Neutrophil (primary cell): Measurements from ENCODE around the gene TIMP4.

ENCODE experiments used
- H3K27ac ChIP-seq: fragments of 200-600 bp; sonication (generic); 2 replicates; pipeline ENCODE4 v1.5.1; 2016; ENCODE audit warnings: mild to moderate bottlenecking, moderate library complexity
- H3K27me3 ChIP-seq: fragments of 200-600 bp; sonication (generic); 2 replicates; pipeline ENCODE4 v1.6.0; 2016; ENCODE audit warnings: mild to moderate bottlenecking
- H3K36me3 ChIP-seq: fragments of 200-600 bp; sonication (generic); 2 replicates; pipeline ENCODE4 v1.5.1; 2017
- H3K4me1 ChIP-seq, 2 experiments: fragments of 200-600 bp in 1 of 2; sonication (generic) in 1 of 2; 1 replicate in 1 of 2; 2 replicates in 1 of 2; pipeline versions ENCODE4 v1.5.1 to v1.6.1; 2013 to 2016; ENCODE audit warnings: low read depth in 1 of 2, low read length in 1 of 2, mild to moderate bottlenecking in 1 of 2, moderate library complexity in 1 of 2; ENCODE audit not compliant: control insufficient read depth in 1 of 2, insufficient read depth in 1 of 2
- H3K4me3 ChIP-seq, 2 experiments: fragments of 200-600 bp in 1 of 2; sonication (generic) in 1 of 2; 1 replicate in 1 of 2; 2 replicates in 1 of 2; pipeline ENCODE4 v1.5.1; 2013 to 2016; ENCODE audit warnings: low read depth in 1 of 2, low read length in 1 of 2, mild to moderate bottlenecking in 1 of 2, moderate library complexity in 1 of 2
- H3K9me3 ChIP-seq: fragments of 200-600 bp; sonication (generic); 2 replicates; pipeline ENCODE4 v1.5.1; 2016
- TF ChIP-seq, protein P1 (sequence below): fragments of 200-600 bp; sonication (generic); IDR thresholded peaks from 2 replicates; pipeline ENCODE4 v1.5.1; 2016; ENCODE audit warnings: antibody characterized with exemption

The TIMP4 gene

DNA sequence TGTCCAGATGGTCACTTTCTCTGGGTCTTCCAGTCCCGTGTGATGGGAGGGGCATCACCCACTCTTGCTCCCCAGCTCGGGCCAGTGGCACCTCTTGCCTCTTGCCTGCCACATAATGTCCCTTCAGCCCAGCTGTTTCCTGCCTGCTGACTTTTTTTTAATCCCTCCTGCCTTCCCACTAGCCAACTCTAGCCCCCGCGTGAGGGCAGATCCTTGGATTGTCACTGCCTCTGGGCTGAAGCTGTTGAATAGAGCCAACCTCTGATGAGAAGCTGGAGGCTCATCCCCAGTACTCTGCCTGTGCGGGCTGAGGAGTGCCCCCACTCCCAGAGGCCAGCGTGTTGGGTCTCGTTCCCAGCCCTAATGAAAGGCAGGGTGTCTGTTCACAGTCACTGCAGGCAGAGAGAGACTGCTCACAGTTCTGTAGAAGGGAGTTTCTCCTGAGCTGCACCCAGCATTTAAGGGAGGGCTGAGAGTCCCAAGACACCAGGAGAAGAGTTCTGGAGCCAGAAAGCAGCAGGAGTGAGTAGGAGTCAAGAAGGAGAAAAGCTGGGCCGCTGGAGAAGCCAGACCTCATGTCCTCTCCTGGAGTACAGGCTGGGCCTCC, 30.1 kb upstream of the TIMP4 start:
- no peaks in the 10 kb centered on the region for H3K27me3 ChIP-seq
- TF ChIP-seq, protein P1, sequence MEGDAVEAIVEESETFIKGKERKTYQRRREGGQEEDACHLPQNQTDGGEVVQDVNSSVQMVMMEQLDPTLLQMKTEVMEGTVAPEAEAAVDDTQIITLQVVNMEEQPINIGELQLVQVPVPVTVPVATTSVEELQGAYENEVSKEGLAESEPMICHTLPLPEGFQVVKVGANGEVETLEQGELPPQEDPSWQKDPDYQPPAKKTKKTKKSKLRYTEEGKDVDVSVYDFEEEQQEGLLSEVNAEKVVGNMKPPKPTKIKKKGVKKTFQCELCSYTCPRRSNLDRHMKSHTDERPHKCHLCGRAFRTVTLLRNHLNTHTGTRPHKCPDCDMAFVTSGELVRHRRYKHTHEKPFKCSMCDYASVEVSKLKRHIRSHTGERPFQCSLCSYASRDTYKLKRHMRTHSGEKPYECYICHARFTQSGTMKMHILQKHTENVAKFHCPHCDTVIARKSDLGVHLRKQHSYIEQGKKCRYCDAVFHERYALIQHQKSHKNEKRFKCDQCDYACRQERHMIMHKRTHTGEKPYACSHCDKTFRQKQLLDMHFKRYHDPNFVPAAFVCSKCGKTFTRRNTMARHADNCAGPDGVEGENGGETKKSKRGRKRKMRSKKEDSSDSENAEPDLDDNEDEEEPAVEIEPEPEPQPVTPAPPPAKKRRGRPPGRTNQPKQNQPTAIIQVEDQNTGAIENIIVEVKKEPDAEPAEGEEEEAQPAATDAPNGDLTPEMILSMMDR, result no peak
- H3K27ac ChIP-seq, result peak overlapping the region; percentile 94
- no peaks in the 10 kb centered on the region for H3K36me3 ChIP-seq
- H3K4me3 ChIP-seq, result peak overlapping the region; percentile 49 to 55
- no peaks in the 10 kb centered on the region for H3K9me3 ChIP-seq
- peaks cover 77 to 78% of the 10 kb centered on the region in 2 experiments for H3K4me1 ChIP-seq

DNA sequence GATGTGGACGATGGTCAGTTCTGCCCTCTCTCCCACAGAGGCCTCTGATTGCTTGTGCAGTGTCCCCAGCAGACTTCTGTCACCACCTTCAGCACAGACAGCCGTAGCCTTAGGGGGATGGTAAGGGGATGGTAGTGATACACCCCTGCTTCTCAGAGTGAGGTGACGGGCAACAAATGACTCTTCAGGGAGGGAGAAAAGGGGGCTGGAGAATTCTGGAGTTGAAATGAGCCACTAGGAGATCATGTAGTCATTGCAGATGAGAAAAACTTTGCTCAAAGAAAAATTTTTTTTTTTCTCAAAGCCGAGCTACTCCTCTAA, 29.6 kb upstream of the TIMP4 start:
- no peaks in the 10 kb centered on the region for H3K27me3 ChIP-seq
- H3K9me3 ChIP-seq, result no peaks in the 10 kb centered on the region
- H3K4me1 ChIP-seq, result peaks cover 72 to 73% of the 10 kb centered on the region in 2 experiments
- H3K4me3 ChIP-seq, result peak overlapping the region; percentile 49 to 55
- H3K36me3 ChIP-seq, result no peaks in the 10 kb centered on the region
- peak overlapping the region; percentile 94 for H3K27ac ChIP-seq
- TF ChIP-seq, protein P1, result no peak

DNA sequence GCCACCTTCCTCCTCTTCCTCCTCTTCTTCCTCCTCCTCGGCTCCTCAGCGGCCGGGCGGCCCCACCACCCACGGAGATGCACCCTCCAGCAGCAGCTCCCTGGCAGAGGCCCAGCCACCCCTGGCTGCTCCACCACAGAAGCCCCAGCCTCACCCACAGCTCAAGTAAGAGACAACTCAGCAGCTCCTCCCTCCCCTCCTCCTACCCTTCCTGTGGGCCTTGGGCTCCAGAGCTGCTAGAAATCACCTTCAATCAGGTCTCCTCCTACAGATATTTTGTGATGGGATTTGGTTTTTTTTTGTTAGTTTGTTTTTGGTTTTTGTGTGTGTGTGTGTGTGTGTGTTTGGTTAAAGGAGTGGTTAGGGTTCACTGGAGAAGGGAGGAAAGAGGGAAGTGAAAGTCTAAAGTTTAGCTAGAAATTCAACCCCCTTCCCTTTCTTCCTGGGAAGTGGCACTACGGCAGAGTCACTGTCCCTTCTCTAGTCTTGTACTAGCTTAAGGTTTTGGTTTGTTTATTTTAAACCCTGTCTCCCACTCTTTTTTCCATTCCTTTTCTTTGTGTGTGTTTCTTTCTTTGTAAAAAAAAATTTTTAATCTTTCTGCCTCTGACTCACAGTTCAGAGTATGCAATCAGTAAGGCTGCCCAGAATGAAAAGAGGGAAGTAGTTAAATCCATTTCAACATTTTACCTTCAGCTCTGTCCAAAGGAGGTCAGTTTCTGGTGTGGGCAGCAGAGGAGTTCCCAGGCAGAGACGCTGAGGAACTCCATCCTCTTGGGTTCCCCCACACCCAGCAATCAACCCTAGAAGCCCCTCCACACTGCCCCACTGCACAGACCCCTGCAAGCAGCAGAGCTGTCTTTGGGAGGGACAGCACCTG, 29.0 kb upstream of the TIMP4 start:
- H3K4me1 ChIP-seq, result peaks cover 66 to 67% of the 10 kb centered on the region in 2 experiments
- H3K27ac ChIP-seq, result peak overlapping the region; percentile 94
- peak overlapping the region; percentile 49 to 55 for H3K4me3 ChIP-seq
- no peaks in the 10 kb centered on the region for H3K27me3 ChIP-seq
- TF ChIP-seq, protein P1, result no peak
- H3K36me3 ChIP-seq, result no peaks in the 10 kb centered on the region
- no peaks in the 10 kb centered on the region for H3K9me3 ChIP-seq

DNA sequence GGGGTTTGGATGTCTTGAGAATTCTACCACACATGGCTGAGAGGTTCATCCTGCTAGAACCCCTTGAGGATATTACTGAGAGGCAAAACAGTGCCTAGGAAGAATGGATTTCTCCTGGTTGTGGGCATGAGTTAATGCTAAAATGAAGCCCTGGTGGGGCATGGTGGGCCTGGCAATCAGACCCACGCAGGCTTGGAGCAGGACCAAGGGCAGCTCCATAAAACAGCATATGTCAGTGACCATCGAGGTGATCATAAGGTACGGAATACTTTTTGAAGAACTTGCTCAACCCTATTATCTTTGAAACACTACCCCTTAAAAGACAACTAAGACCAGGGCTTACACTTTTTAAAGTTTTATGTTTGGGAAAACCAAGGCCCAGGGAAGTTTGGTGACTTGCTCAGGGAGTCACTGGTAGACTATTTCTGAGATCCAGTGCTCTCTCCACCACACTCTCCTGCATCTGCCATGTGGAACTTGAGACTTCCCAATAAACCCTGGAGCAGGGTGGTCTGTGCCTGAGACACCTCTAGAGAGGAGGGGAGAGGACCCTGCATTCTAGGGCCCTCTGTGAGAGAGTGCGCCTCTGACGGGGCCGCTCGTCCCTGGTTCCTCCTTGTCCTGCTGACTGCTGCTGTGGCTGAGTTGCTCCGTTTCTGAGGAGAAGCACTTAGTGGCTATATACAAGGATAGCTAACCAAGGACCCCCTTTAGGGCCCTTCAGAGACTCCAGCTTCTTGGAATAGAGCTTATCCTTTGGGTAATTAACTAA, 28.0 kb upstream of the TIMP4 start:
- TF ChIP-seq, protein P1, result no peak
- Histone ChIP-seq H3K9me3 (no peaks in the 10 kb centered on the region), H3K4me1 (peaks cover 56 to 57% of the 10 kb centered on the region in 2 experiments), H3K4me3 (peak overlapping the region; percentile 49 to 55), H3K36me3 (no peaks in the 10 kb centered on the region), H3K27me3 (no peaks in the 10 kb centered on the region), H3K27ac (peak overlapping the region; percentile 94)

DNA sequence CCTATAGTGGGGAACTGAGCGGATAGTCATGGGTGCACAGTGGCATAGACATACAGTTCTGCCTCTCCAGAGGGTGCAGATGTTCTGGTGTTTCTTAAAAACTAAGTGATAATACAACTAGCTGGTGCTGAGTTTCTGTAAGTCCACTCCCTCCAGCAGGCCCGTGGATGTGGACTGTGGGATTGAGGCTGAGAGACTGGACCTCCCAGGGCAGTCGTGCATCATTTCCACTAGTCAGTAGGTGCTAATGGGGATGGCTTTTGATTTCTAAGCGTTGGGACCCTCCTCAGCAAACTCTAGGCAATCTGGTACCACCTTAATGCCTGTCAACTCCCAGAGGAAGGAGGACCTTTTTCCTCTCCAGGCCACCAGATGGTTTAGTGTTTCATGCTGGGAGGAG, 27.3 kb upstream of the TIMP4 start:
- Histone ChIP-seq H3K27me3 (no peaks in the 10 kb centered on the region), H3K4me1 (peaks cover 50 to 51% of the 10 kb centered on the region in 2 experiments), H3K4me3 (no peak overlapping the region), H3K9me3 (no peaks in the 10 kb centered on the region), H3K36me3 (no peaks in the 10 kb centered on the region), H3K27ac (peak overlapping the region; percentile 94)
- TF ChIP-seq, protein P1, result no peak
